ENCODE data around the gene SETD4. TPM values are rescaled to one million over a fixed set of nuclear protein-coding genes. Genes with fewer than 3 reads are reported as not detected.
"Not testable (repeated sequence)": the region's sequence is repeated elsewhere in the genome, so short reads cannot be mapped to it uniquely, and the experiment has no call there.

Gene SETD4
- total RNA-seq (2014; rRNA removed; shearing (Covaris generic); ENCODE audit: low replicate concordance) = 18.1 and 26.4 TPM in 2 replicates

- DNase-seq (ENCODE audit: low read depth) = peak; percentile 95
- in situ Hi-C loops (cut with HindIII; ENCODE audit: low pct_unique_long_range_greater_than_20kb, low sequenced_read_pairs) = no loop called here
Measured at GRCh38 chr21:36060159-36060921, at the start of gene SETD4. SETD4 (minus strand) TSS chr21:36060526; CDS start chr21:36058888, 1,638 bp downstream.

- no peak for DNase-seq (ENCODE audit: low read depth)
- in situ Hi-C loops (cut with HindIII; ENCODE audit: low pct_unique_long_range_greater_than_20kb, low sequenced_read_pairs) = no loop called here
Measured at GRCh38 chr21:36109868-36110267, 49.5 kb upstream of the SETD4 start.

- in situ Hi-C loops (cut with HindIII; ENCODE audit: low pct_unique_long_range_greater_than_20kb, low sequenced_read_pairs) = no loop called here
Measured at GRCh38 chr21:36105327-36105842, 45.1 kb upstream of the SETD4 start.

GRCh38 chr21:36104317-36105300 lies 44.3 kb upstream of the SETD4 start:
- peak; percentile 99 for DNase-seq (ENCODE audit: low read depth)
- in situ Hi-C loops (cut with HindIII; ENCODE audit: low pct_unique_long_range_greater_than_20kb, low sequenced_read_pairs) = no loop called here

More at GRCh38 chr21:36105327-36105842, 45.1 kb upstream of the SETD4 start:
- DNase-seq (ENCODE audit: low read depth) = no peak

GRCh38 chr21:36103434-36103833 lies 43.1 kb upstream of the SETD4 start:
- in situ Hi-C loops (cut with HindIII; ENCODE audit: low pct_unique_long_range_greater_than_20kb, low sequenced_read_pairs) = no loop called here
- no peak for DNase-seq (ENCODE audit: low read depth)

- in situ Hi-C loops (cut with HindIII; ENCODE audit: low pct_unique_long_range_greater_than_20kb, low sequenced_read_pairs) = no loop called here
Measured at GRCh38 chr21:36100971-36101641, 40.8 kb upstream of the SETD4 start.

GRCh38 chr21:36099695-36100211 lies 39.4 kb upstream of the SETD4 start:
- DNase-seq (ENCODE audit: low read depth); in situ Hi-C loops (cut with HindIII; ENCODE audit: low pct_unique_long_range_greater_than_20kb, low sequenced_read_pairs): not testable (repeated sequence)

More at GRCh38 chr21:36100971-36101641, 40.8 kb upstream of the SETD4 start:
- no peak for DNase-seq (ENCODE audit: low read depth)

GRCh38 chr21:36099000-36099399 lies 38.7 kb upstream of the SETD4 start:
- in situ Hi-C loops (cut with HindIII; ENCODE audit: low pct_unique_long_range_greater_than_20kb, low sequenced_read_pairs) = no loop called here
- DNase-seq (ENCODE audit: low read depth) = no peak

GRCh38 chr21:36098182-36098532 lies 37.8 kb upstream of the SETD4 start:
- in situ Hi-C loops (cut with HindIII; ENCODE audit: low pct_unique_long_range_greater_than_20kb, low sequenced_read_pairs) = no loop called here
- no peak for DNase-seq (ENCODE audit: low read depth)

- peak; percentile 83 for DNase-seq (ENCODE audit: low read depth)
- in situ Hi-C loops (cut with HindIII; ENCODE audit: low pct_unique_long_range_greater_than_20kb, low sequenced_read_pairs) = no loop called here
Measured at GRCh38 chr21:36097427-36098181, 37.3 kb upstream of the SETD4 start.

- no peak for DNase-seq (ENCODE audit: low read depth)
- in situ Hi-C loops (cut with HindIII; ENCODE audit: low pct_unique_long_range_greater_than_20kb, low sequenced_read_pairs) = no loop called here
Measured at GRCh38 chr21:36096398-36097290, 36.3 kb upstream of the SETD4 start.

- in situ Hi-C loops (cut with HindIII; ENCODE audit: low pct_unique_long_range_greater_than_20kb, low sequenced_read_pairs) = no loop called here
- DNase-seq (ENCODE audit: low read depth) = peak; percentile 23
Measured at GRCh38 chr21:36093512-36093911, 33.2 kb upstream of the SETD4 start.

GRCh38 chr21:36092681-36093080 lies 32.4 kb upstream of the SETD4 start:
- in situ Hi-C loops (cut with HindIII; ENCODE audit: low pct_unique_long_range_greater_than_20kb, low sequenced_read_pairs) = no loop called here
- DNase-seq (ENCODE audit: low read depth) = no peak

GRCh38 chr21:36089946-36090345 lies 29.6 kb upstream of the SETD4 start:
- in situ Hi-C loops (cut with HindIII; ENCODE audit: low pct_unique_long_range_greater_than_20kb, low sequenced_read_pairs) = no loop called here
- no peak for DNase-seq (ENCODE audit: low read depth)

GRCh38 chr21:36087362-36088138 lies 27.2 kb upstream of the SETD4 start:
- in situ Hi-C loops (cut with HindIII; ENCODE audit: low pct_unique_long_range_greater_than_20kb, low sequenced_read_pairs) = no loop called here
- no peak for DNase-seq (ENCODE audit: low read depth)

GRCh38 chr21:36082237-36082664 lies 21.9 kb upstream of the SETD4 start:
- in situ Hi-C loops (cut with HindIII; ENCODE audit: low pct_unique_long_range_greater_than_20kb, low sequenced_read_pairs) = no loop called here
- DNase-seq (ENCODE audit: low read depth) = no peak

Data from Caki2 (cell line).